Smooth muscle cell (in vitro differentiated cells): ENCODE data around the gene ARFGAP1. TPM values are rescaled to one million over a fixed set of nuclear protein-coding genes. Genes with fewer than 3 reads are reported as not detected.

Experiments used
- DNase-seq: peaks from one replicate; lab custom pipeline; 2025; ENCODE audit not compliant: unreplicated experiment; lab: John Stamatoyannopoulos, UW
- H2AFZ ChIP-seq: fragments of 200-600 bp; sonication (generic); 2 replicates; pipeline ENCODE4 v1.6.0; 2016; ENCODE audit warnings: antibody characterized with exemption, low read depth, mild to moderate bottlenecking
- H3F3A ChIP-seq: fragments of 200-600 bp; sonication (generic); 2 replicates; pipeline ENCODE4 v1.6.0; 2017; ENCODE audit warnings: antibody characterized with exemption, low read depth
- H3K27ac ChIP-seq: fragments of 200-600 bp; sonication (generic); 2 replicates; pipeline ENCODE4 v1.5.1; 2016; ENCODE audit warnings: low read depth, mild to moderate bottlenecking
- H3K27me3 ChIP-seq: fragments of 200-600 bp; sonication (generic); 2 replicates; pipeline ENCODE4 v1.6.1; 2016; ENCODE audit warnings: low read depth, mild to moderate bottlenecking
- H3K36me3 ChIP-seq: fragments of 200-600 bp; sonication (generic); 2 replicates; pipeline ENCODE4 v1.5.1; 2016; ENCODE audit warnings: low read depth
- H3K4me1 ChIP-seq: fragments of 200-600 bp; sonication (generic); 2 replicates; pipeline ENCODE4 v1.5.1; 2016; ENCODE audit warnings: low read depth
- H3K4me2 ChIP-seq: fragments of 200-600 bp; sonication (generic); 2 replicates; pipeline ENCODE4 v1.6.0; 2016; ENCODE audit warnings: mild to moderate bottlenecking
- H3K4me3 ChIP-seq: fragments of 200-600 bp; sonication (generic); 2 replicates; pipeline ENCODE4 v1.5.1; 2016; ENCODE audit warnings: mild to moderate bottlenecking
- H3K79me2 ChIP-seq: fragments of 200-600 bp; sonication (generic); 2 replicates; pipeline ENCODE4 v1.6.0; 2016; ENCODE audit warnings: low read depth, mild to moderate bottlenecking
- H3K9ac ChIP-seq: fragments of 200-600 bp; sonication (generic); 2 replicates; pipeline ENCODE4 v1.6.0; 2016; ENCODE audit warnings: low read depth
- H3K9me3 ChIP-seq: fragments of 200-600 bp; sonication (generic); replicated peaks from 2 replicates; pipeline ENCODE4 v1.5.1; 2016; ENCODE audit warnings: low read depth
- H4K20me1 ChIP-seq: fragments of 200-600 bp; sonication (generic); 2 replicates; pipeline ENCODE4 v1.6.0; 2016; ENCODE audit warnings: low read depth
- CTCF ChIP-seq: fragments of 200-600 bp; sonication (generic); IDR thresholded peaks from 2 replicates; pipeline ENCODE4 v1.5.1; 2017; ENCODE audit warnings: borderline replicate concordance, mild to moderate bottlenecking, antibody characterized with exemption; ENCODE audit not compliant: insufficient read depth, poor library complexity, severe bottlenecking
- WGBS: methylation state at CpG from one replicate; pipeline ENCODE4 v1.1.7; 2016; ENCODE audit warnings: low lambda C conversion rate; 5-methylcytosine and 5-hydroxymethylcytosine counted together
- polyA plus RNA-seq: library from polyadenylated mRNA; unstranded; fragments of >200 nt; fragmentation: Nextera tagmentation; extraction: Ambion mirVana; gene quantifications from 2 replicates; pipeline ENCODE4 v1.2.1, GENCODE V29; 2016
- total RNA-seq: library from RNA; depleted of rRNA; stranded (reverse); fragments of >200 nt; gene quantifications from 2 replicates; pipeline ENCODE4 v1.2.3, GENCODE V29; 2014

The ARFGAP1 gene
- total and polyA plus RNA-seq, 2 experiments from 2014 or later = 101 to 169 TPM

DNA sequence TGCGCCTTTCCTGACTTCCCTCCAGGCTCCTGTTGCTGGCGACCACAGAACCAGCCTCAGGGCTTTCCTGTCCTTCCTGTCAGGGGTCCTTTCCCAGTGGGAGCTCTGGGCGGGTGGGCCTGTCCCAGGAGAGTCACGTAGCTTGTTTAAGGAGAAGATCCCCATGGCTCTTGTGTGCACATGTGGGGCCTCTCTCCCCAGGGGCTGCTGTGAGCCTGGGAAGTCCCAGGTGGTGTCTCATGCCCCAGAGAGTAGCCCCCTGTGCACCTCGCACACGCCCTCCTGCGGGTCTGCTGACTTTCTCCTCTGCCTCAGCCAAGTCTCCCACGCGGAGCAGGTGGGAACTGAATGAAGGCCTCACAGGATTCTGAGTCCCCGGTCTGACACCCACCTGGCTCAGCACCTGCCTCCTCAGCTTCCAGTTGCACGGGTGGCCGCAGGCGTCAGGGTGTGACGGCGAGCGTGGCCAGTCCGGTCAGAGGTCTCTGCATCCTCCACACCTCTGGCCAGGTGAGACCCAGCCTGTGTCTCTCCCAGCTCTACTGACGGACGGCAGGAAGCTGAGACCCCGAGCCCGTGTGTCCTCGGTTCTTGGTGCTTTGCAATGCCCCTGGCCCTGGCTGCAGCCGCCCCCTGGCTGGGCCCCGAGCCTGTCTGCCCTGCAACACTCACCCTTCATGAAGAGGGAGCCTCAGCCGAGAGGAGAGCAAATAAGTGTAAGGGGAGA is 12.7 kb upstream of the ARFGAP1 start:
- H3K79me2 ChIP-seq = no peaks in the 10 kb centered on the region
- H3K4me3 ChIP-seq = no peak overlapping the region
- no peaks in the 10 kb centered on the region for H4K20me1 ChIP-seq
- TF ChIP-seq CTCF = no peak
- no peak overlapping the region for H3K9ac ChIP-seq
- 94% methylated on average over 25 of the region's 25 CpGs for WGBS
- DNase-seq = no peak
- H3K36me3 ChIP-seq = no peaks in the 10 kb centered on the region
- H3K4me2 ChIP-seq = no peak overlapping the region
- no peaks in the 10 kb centered on the region for H3F3A ChIP-seq
- H2AFZ ChIP-seq = no peak overlapping the region
- peaks cover 16% of the 10 kb centered on the region for H3K4me1 ChIP-seq
- H3K27ac ChIP-seq = no peak overlapping the region
- peaks cover 8% of the 10 kb centered on the region for H3K27me3 ChIP-seq
- H3K9me3 ChIP-seq = no peaks in the 10 kb centered on the region

GRCh38 chr20:63260521-63260920 is 12.1 kb upstream of the ARFGAP1 start:
- H3K4me1 ChIP-seq = peaks cover 13% of the 10 kb centered on the region
- H3K9me3 ChIP-seq = no peaks in the 10 kb centered on the region
- 93% methylated on average over 15 of the region's 15 CpGs for WGBS
- no peaks in the 10 kb centered on the region for H3F3A ChIP-seq
- peaks cover 4% of the 10 kb centered on the region for H3K27me3 ChIP-seq
- no peak overlapping the region for H3K4me2 ChIP-seq
- H2AFZ ChIP-seq = no peak overlapping the region
- H4K20me1 ChIP-seq = no peaks in the 10 kb centered on the region
- DNase-seq = no peak
- no peaks in the 10 kb centered on the region for H3K36me3 ChIP-seq
- no peak overlapping the region for H3K9ac ChIP-seq
- H3K4me3 ChIP-seq = no peak overlapping the region
- H3K79me2 ChIP-seq = no peaks in the 10 kb centered on the region
- no peak for TF ChIP-seq CTCF
- H3K27ac ChIP-seq = no peak overlapping the region

DNA sequence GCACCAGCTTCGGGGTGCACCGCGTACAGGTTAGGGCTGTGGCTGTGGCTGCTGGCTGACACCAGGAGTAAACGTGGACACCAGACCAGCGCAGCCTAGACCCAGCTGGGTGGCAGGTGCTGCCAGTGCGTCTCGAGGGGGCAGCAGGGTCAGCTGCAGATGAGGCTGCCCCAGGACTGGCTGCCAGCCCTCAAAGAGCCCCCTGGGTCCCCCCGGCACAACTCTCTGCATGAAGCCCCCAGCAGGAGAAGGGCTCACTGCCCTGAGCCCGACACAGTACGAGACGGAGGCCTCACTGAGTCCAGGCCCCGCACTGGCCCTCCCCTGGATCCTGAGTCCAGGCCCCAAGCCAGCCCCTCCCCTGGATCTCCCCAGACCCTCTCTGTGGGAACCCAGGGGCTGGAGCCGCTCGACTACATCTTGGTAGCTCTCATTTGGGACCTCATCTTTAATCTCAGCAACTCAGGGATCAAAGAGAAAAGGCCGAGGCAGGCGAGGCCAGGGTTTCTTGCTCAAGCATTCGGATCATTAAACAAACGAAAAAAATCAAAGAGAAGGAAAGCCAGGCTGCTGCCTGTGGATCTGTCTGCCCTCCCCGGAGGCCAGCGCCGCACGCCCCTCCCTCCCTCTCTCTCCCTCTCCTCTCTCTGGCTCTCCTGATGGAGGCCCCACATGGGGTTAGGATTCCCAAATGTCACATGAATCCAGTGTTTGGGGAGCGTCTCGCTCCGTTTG is 11.4 kb upstream of the ARFGAP1 start:
- TF ChIP-seq CTCF = no peak
- Histone ChIP-seq H3K27ac (peak overlapping the region; percentile 21), H3F3A (no peaks in the 10 kb centered on the region), H3K36me3 (no peaks in the 10 kb centered on the region), H3K4me1 (peaks cover 13% of the 10 kb centered on the region), H3K9ac (no peak overlapping the region), H3K9me3 (no peaks in the 10 kb centered on the region), H3K79me2 (no peaks in the 10 kb centered on the region), H3K27me3 (no peaks in the 10 kb centered on the region), H2AFZ (peak overlapping the region; percentile 90), H3K4me3 (no peak overlapping the region), H3K4me2 (peak overlapping the region; percentile 45), H4K20me1 (no peaks in the 10 kb centered on the region)
- DNase-seq = peak; percentile 9
- WGBS = 55% methylated on average over 24 of the region's 25 CpGs
